Measurements from ENCODE around the gene WDR86.

DNA sequence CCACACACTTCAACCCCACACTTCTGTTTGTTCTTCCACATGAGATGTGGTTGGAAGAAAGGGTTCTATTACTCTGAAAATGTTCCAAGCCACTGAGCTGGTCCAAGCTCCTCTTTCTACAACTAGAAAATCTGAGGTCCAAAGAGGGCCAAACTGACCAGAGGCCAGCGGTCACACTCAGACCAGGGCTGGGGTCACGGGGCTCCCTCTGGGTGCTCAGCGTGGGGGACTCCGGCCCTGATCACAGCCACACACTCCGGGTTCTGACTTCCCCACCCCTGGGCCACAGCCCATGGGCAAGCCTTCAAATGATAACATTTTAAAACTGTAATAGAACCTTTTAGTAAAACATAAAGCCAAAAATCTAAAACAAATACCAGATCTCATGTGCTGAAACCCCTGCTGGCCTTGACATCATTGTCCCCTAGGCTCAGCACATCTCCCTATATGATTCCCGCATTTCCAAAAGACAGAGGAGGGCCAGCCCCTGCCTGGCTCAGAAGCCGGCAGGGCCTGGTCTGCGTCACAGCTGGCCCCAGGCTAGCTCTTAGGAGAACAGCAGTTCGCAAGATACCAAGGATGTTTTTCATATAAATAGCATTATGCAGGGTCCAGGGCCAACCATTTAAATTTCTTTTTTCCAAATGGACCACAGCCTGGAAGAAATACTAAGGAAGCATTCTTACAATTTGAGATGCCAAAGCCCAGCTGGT, 26.8 kb upstream of the WDR86 start:
- TF ChIP-seq, protein P1, sequence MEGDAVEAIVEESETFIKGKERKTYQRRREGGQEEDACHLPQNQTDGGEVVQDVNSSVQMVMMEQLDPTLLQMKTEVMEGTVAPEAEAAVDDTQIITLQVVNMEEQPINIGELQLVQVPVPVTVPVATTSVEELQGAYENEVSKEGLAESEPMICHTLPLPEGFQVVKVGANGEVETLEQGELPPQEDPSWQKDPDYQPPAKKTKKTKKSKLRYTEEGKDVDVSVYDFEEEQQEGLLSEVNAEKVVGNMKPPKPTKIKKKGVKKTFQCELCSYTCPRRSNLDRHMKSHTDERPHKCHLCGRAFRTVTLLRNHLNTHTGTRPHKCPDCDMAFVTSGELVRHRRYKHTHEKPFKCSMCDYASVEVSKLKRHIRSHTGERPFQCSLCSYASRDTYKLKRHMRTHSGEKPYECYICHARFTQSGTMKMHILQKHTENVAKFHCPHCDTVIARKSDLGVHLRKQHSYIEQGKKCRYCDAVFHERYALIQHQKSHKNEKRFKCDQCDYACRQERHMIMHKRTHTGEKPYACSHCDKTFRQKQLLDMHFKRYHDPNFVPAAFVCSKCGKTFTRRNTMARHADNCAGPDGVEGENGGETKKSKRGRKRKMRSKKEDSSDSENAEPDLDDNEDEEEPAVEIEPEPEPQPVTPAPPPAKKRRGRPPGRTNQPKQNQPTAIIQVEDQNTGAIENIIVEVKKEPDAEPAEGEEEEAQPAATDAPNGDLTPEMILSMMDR (IDR thresholded peaks at IDR 0.05; ENCODE audit: low read length): no peak
- TF ChIP-seq EZH2 (IDR thresholded peaks at IDR 0.05; ENCODE audit: borderline replicate concordance, low read length): no peak
